NCI-H510A (cell line): ENCODE results near the gene CYFIP2.
"Not testable (repeated sequence)": the region's sequence is repeated elsewhere in the genome, so short reads cannot be mapped to it uniquely, and the experiment has no call there.

Source experiments
- DNase-seq: peaks from one replicate; lab custom pipeline; 2025; lab: John Stamatoyannopoulos, UW

The CYFIP2 gene

DNA sequence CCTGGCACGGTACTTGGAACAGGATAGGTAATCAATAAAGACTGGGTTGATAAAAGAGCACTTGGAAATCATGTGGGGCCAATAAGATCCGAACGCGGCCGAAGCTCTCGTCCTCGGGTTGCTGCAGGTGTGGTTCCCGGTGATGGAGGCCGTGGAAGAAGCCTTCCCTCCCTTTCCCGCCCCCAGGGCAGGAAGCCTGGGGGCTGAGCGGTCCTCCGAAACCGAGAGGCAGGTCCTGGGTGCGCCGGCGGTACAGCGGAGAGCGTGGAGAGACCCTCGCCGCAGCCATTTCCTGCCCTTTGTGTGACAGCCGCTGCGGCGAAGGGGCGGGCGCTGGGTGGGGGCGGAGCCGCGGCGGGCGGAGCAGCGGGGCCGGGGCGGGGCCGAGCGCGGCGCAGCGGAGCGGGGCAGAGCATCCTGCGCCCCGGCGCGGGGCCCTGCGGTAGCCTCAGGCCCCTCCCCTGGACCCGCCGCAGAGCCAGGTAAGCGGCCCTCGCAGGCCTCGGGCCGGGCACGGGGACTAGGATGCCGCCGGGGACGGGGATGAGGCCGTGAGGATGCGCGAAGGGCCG, at the start of gene CYFIP2:
Gene CYFIP2 (plus strand): TSS at position 410 of the 572 bp plus-strand sequence. CDS start 19,239 bp downstream, outside the sequence.
- DNase-seq: peak; percentile 20

DNA sequence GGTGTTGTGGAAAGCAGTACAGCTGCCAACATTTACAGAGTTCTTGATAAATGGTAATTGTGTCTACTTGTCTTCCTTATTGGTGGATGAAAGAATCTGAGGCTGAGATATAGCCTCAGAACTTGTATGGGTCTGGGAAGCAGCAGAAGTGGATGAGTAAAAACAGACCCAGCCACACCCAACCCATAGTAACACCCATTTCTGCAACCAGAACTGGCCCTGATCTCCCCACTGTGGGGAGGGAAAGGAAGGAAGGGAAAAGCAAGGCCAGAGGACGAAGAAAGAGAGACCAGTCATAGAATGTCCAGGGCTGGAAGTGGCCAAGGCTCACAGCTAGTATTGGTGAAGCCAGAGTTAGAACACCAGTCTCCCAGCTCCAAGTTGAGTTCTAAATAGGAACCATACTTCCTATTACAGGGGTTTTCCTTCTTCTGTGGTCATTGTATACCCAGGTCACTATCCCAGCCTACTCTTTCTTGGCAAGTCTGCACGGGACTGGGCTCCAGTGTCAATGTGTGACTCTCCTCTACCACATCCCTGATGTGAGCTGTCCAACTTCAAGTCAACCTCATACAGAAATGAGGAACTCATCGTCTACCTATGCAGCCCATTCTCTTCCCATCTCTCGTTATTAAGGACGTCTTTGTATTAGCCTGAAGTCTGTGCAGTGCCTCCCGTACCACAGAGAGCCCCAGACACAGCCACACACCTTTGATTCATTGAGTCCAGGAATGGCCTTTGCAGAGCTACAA, 49.4 kb upstream of the CYFIP2 start:
- DNase-seq: no peak

DNA sequence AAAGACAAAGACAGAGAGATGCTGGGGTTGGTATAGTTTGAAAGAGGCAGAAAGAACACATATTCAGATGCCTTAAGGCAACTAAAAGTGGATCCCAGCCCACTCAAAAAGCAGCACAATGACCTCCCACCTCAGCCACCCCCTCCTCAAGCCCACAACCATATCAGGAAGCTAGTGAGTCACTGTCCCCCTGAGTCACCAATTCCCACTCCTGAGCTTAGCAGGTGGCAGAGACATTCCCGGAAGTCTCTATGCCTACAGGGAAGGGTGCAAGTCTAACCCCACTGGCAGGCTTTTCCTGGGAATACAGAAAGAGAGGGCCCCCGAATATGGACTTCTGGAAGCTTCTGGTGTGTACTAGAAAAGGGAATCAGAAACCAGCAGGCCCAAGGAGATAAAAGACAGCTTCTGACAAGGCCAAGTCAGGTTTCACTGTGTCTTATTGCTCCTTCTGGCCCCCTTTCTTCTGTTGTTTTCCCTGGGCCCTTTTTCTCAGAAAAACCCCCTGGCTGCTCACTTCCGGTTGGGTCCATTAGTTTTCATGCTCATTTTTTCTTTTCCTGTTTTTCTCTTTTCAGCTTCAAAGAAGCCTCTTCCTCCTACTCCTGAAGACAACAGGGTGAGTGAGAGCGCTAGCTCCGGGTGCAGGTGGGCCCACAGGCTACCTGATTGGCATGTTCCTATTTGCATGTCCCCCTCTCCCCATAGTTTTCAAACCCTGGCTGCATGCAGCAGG, 48.5 kb upstream of the CYFIP2 start:
- no peak for DNase-seq

DNA sequence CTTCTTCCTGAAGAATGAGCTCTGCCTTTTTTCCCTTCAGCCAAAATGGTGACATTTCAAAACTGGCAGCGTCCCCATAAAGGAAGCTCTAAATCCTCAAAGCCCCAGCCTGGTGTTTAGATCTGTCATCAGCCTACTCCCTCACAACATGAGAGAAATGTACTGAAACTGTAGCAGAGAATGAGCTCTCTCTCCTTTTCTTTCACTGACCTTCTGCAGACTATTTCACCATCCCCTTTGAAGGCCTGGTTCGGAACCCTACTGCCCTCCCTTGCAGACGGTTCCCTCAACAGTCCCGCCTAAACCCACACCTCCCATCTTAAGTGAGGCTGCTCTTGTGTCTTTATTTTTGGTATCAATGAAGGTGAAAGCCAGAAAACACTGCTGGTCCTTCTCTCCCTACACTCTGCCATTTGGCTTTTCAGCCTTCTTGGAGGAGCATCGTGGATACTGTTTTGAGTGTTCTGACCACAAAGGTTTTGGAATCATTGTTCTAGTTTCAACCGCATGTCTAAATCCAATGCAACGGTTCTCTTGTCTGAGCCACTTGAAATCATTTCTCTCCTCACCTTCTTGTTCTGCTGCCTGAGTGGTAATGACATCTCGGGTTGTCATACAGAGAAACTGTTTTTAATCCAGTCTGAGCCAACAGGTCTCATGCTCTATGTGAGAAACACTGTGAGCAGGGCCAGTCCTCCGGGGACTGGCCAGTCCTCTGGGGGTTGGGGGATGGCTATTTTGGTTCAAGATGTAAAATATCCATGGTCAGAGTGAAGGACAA, 46.2 kb upstream of the CYFIP2 start:
- DNase-seq: no peak

DNA sequence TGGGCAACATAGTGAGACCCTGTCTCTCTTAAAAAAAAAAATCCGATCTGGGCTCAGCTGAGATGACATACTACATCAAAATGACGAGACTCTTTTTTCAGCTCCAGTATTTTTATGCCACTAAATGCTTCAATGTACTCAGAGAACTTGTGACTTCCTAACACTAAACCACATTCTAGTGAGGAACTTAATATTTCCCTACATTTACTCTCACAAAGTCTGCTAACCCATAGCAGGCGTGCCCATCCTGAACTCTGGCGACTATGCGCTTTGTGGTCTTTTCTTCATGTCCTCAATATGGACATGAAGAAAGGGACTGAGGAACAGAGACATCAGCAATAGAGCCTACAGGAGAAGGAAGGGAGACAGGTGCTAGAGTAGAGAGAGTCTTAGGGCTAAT, 44.0 kb upstream of the CYFIP2 start:
- no peak for DNase-seq

DNA sequence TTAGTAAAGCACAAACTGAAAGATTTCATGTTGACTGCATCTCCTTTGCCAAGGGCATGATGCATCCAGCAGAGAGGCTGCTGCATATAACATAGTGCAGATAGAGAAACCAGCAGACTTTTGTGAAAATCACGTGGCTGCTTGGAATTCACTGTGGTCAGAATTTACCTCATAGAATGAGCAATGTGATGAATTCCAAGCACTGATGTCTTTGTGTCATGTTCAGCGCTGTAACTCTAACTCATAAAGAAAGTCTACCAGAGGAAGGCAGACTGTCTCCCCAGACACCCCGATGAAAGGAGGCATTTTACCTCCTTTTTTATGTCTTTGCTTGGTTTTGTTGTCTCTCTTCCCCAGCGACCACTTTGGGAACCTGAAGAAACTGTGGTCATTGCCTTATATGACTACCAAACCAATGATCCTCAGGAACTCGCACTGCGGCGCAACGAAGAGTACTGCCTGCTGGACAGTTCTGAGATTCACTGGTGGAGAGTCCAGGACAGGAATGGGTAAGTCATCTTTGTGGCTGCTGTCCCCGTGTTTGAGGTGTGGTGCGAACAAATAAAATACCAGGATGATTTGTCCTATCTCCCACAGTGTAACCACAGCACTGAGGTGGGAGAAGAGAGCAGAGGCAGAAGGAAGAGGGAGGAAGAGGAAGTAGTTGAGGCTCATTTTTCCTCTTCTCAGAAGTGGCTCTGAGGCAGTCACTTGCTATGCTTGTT, 43.3 kb upstream of the CYFIP2 start:
- no peak for DNase-seq

DNA sequence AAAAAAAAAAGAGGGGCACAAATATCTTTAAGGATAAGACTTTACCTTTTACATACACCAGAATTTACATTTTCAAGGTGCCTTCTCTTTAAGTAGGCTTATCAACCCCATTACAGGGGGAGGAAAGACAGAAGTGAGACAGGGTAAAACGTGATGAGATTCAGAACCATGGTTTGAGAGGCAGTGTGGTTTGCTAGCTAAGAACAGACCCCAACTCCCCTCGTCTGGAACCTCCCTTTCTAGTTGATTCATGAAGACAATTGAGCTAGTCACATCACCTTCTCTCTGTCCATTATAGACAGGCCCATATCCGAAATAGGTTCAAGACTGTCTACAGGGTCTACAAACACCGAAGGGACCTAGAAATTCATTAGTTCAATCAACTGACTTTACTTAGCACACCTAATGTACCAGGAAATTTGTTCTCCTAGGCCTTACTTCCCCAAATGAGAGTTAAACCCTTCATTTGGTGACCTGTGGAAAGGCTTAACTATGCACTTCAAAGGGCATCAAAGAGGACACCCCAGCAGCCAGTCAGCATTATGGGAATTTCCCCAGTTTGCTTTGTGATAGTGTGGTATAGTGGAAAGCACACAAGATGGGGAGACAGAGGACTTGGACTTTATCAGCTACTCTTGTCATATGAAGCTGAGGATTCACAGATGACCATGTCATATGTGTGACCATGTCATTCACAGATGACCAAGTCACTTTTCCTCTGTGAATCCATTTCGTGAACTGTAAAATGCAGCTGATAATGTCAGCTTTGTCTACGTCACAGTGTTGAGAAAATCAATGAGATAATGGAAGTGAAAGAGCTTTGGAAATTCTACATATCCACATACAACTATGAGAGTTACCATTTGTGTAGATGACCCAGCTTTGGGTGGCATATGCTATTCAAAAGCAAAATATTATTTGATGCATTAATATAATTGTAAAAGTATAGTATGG, 40.2 kb upstream of the CYFIP2 start:
- no peak for DNase-seq

DNA sequence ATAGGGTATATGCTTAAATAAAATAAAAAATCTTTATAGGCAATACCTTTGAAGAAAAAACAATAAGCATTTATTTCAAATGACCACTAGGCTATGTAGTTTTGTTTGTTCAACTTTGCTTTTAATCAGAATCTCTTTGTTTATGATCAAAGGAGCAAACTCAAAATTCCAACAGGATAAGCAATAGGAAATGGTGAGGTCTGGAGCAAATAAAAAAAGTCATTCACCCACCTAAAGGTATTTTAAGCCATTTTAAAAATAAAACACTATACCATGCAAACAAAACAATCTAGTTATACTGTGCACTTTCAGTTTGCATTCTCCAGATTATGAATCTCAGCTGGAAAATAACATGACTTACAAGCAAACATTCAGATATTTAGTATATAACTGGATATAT, 35.3 kb upstream of the CYFIP2 start:
- no peak for DNase-seq

- DNase-seq: no peak
Measured at GRCh38 chr5:157232706-157233105, 33.2 kb upstream of the CYFIP2 start.

- DNase-seq: no peak
Measured at GRCh38 chr5:157233515-157233914, 32.4 kb upstream of the CYFIP2 start.

- DNase-seq: no peak
Measured at GRCh38 chr5:157236423-157236822, 29.5 kb upstream of the CYFIP2 start.

- no peak for DNase-seq
Measured at GRCh38 chr5:157241483-157241882, 24.4 kb upstream of the CYFIP2 start.

- not testable (repeated sequence) for DNase-seq
Measured at GRCh38 chr5:157244704-157245103, 21.2 kb upstream of the CYFIP2 start.

DNA sequence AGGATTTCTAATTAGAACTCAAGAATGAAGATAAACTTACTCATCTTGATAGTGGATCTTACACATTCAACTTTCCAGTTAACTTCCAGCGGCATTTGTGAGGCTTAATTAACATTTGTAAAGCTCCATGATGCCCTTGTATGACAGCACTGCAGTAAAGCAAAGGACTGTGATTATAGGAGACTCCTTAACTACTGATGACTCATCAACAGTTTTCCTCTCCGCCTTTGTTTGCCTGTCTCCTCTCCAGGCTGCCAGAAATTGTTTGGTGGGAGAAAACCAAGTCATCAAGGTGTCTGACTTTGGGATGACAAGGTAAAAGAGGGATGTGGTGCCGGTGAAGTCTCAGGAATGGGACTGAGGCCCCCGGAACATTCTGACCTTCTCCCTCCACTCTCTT, 20.4 kb upstream of the CYFIP2 start:
- DNase-seq: no peak

- no peak for DNase-seq
Measured at GRCh38 chr5:157245886-157246285, 20.0 kb upstream of the CYFIP2 start.

DNA sequence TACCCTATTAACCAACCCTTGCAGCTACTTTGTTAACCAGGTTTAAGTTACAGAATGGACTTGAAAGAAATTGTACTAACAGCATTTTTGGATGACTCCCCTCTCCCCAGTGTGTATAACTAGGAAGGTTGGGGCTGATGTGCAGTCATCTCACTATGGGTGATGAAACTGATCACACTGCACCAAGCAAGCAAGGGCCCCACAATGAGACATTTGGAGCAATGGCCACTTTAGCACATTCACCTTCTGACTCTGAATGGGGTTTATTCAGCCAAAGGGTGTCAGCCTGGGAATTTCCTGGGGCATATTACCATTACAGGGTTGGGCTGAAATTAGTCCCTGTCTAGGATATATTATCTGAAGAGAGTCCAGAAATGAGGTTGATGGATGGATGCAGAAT, 18.7 kb upstream of the CYFIP2 start:
- no peak for DNase-seq

DNA sequence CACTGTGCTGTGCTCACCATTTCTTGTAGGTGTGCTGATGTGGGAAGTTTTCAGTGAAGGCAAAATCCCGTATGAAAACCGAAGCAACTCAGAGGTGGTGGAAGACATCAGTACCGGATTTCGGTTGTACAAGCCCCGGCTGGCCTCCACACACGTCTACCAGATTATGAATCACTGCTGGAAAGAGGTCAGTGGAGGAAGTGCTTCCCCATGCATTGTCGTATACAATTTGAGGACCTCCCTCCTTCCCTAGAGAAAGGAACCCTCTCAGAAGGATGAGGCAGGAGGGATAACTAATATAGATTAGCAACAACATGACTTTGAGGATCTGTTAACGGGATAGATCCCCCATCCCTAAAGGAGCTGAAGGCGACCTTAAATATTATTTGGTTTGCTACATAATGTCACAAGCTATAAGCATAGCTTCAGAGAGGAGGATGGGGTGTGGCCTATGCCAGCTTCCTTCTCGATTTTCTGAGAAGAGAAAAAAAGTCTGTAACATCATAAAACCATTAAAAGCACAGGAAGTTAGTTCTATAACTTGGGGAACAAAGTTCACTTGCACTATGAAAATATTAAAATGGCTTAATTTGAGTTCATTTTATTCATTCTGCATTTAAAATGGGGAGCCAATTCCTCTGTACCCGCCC, 17.0 kb upstream of the CYFIP2 start:
- DNase-seq: no peak

DNA sequence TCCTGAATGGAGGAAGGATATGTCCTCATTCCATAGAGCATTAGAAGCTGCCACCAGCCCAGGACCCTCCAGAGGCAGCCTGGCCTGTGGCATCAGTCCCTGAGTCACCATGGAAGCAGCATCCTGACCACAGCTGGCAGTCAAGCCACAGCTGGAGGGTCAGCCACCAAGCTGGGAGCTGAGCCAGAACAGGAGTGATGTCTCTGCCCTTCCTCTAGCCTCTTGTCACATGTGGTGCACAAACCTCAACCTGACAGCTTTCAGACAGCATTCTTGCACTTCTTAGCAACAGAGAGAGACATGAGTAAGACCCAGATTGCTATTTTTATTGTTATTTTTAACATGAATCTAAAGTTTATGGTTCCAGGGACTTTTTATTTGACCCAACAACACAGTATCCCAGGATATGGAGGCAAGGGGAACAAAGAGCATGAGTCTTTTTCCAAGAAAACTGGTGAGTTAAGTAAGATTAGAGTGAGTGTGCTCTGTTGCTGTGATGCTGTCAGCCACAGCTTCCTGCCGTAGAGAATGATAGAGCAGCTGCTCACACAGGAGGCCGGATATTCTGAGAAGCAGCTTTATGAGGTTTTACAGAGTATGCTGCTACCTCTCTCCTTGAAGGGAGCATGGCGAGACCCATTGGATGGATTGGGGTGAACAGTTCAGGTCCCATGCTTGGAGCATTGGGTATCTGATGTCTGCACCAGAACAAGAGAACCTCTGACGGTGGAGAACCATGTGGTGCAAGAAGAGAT, 13.0 kb upstream of the CYFIP2 start:
- no peak for DNase-seq

DNA sequence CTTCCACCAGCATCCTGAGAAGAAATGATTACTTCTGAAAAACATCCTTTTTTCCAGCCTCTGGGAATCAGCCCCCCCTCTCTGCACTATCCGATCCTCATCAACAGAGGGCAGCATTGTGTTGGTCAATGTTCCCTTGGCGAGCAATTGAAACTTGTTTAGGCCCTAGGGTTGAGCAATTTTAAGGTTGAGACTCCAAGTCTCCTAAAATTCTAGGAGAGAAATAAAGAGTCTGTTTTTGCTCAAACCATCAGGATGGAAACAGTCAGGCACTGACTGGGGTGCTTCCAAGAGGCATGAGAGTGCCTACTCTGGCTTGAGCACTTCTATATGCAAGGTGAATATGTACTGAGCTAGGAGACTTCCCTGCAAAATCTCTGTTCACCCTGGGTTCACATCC, 12.4 kb upstream of the CYFIP2 start:
- DNase-seq: no peak
